ENCODE measurements around the gene SLC27A4. TPM values are rescaled to one million over a fixed set of nuclear protein-coding genes. Genes with fewer than 3 reads are reported as not detected.

Gene SLC27A4
- total RNA-seq, 1 donor from 2014 or later, result 26.4 TPM

GRCh38 chr9:128406848-128407391, 66.6 kb downstream of the SLC27A4 start:
- Mint-ChIP-seq H3K27ac (no peak overlapping the region), H3K4me1 (ENCODE audit: low read depth) (peaks cover 4% of the 10 kb centered on the region), H3K36me3 (ENCODE audit: insufficient read depth) (no peaks in the 10 kb centered on the region), H3K9me3 (ENCODE audit: low read depth) (no peaks in the 10 kb centered on the region), H3K27me3 (peaks cover 47% of the 10 kb centered on the region), H3K4me3 (ENCODE audit: low read depth) (no peak overlapping the region)
- no peak for TF ChIP-seq CTCF (IDR thresholded peaks at IDR 0.05; ENCODE audit: unreplicated experiment)
- no peak for DNase-seq (ENCODE audit: low spot score, unreplicated experiment)

GRCh38 chr9:128408963-128409431, 68.7 kb downstream of the SLC27A4 start:
- Mint-ChIP-seq H3K4me1 (ENCODE audit: low read depth) (peaks cover 4% of the 10 kb centered on the region), H3K9me3 (ENCODE audit: low read depth) (no peaks in the 10 kb centered on the region), H3K4me3 (ENCODE audit: low read depth) (no peak overlapping the region), H3K27me3 (peaks cover 48% of the 10 kb centered on the region), H3K27ac (no peak overlapping the region), H3K36me3 (ENCODE audit: insufficient read depth) (no peaks in the 10 kb centered on the region)
- no peak for TF ChIP-seq CTCF (IDR thresholded peaks at IDR 0.05; ENCODE audit: unreplicated experiment)
- no peak for DNase-seq (ENCODE audit: low spot score, unreplicated experiment)

GRCh38 chr9:128409450-128409849, 69.1 kb downstream of the SLC27A4 start:
- no peaks in the 10 kb centered on the region for H3K9me3 Mint-ChIP-seq (ENCODE audit: low read depth)
- TF ChIP-seq CTCF (IDR thresholded peaks at IDR 0.05; ENCODE audit: unreplicated experiment), result no peak
- peaks cover 52% of the 10 kb centered on the region for H3K27me3 Mint-ChIP-seq
- H3K36me3 Mint-ChIP-seq (ENCODE audit: insufficient read depth), result no peaks in the 10 kb centered on the region
- no peak overlapping the region for H3K4me3 Mint-ChIP-seq (ENCODE audit: low read depth)
- H3K4me1 Mint-ChIP-seq (ENCODE audit: low read depth), result peaks cover 4% of the 10 kb centered on the region
- no peak for DNase-seq (ENCODE audit: low spot score, unreplicated experiment)
- no peak overlapping the region for H3K27ac Mint-ChIP-seq

GRCh38 chr9:128409978-128410377, 69.7 kb downstream of the SLC27A4 start:
- peak; percentile 13 for TF ChIP-seq CTCF (IDR thresholded peaks at IDR 0.05; ENCODE audit: unreplicated experiment)
- H3K27ac Mint-ChIP-seq, result no peak overlapping the region

More at GRCh38 chr9:128409978-128410377, 69.7 kb downstream of the SLC27A4 start:
- Mint-ChIP-seq H3K4me1 (ENCODE audit: low read depth) (peaks cover 6% of the 10 kb centered on the region), H3K4me3 (ENCODE audit: low read depth) (no peak overlapping the region), H3K27me3 (peaks cover 56% of the 10 kb centered on the region), H3K9me3 (ENCODE audit: low read depth) (no peaks in the 10 kb centered on the region), H3K36me3 (ENCODE audit: insufficient read depth) (no peaks in the 10 kb centered on the region)
- no peak for DNase-seq (ENCODE audit: low spot score, unreplicated experiment)

Small RNA genes lying within 50 kb of the gene (microRNA-seq; reads per million reads assigned to microRNA genes)
- gene MIR219B (ENCODE audit: borderline number of aligned reads, unreplicated experiment), result not detected

Other genes starting within 250 kb of the SLC27A4 start
- 60.4 and 61.5 TPM in 2 replicates for gene PTGES2, start 212.8 kb upstream of the SLC27A4 start, total RNA-seq
- gene LCN2, start 191.1 kb upstream of the SLC27A4 start, total RNA-seq, result not detected in 2 replicates
- gene BBLN, start 180.3 kb upstream of the SLC27A4 start, total RNA-seq, result 57.3 and 62.5 TPM in 2 replicates
- gene CIZ1, start 149.0 kb upstream of the SLC27A4 start, total RNA-seq, result 155 and 164 TPM in 2 replicates
- gene DNM1, start 137.1 kb upstream of the SLC27A4 start, total RNA-seq, result 34.1 and 38.0 TPM in 2 replicates
- 87.0 and 108 TPM in 2 replicates for gene GOLGA2, start 64.5 kb upstream of the SLC27A4 start, total RNA-seq
- 18.8 and 20.7 TPM in 2 replicates for gene SWI5, start 64.3 kb upstream of the SLC27A4 start, total RNA-seq
- 29.2 and 31.6 TPM in 2 replicates for gene TRUB2, start 18.1 kb upstream of the SLC27A4 start, total RNA-seq
- gene COQ4, start 17.7 kb upstream of the SLC27A4 start, total RNA-seq, result 64.5 and 68.5 TPM in 2 replicates
- gene URM1, start 30.8 kb downstream of the SLC27A4 start, total RNA-seq, result 54.4 and 60.9 TPM in 2 replicates
- gene CERCAM, start 80.3 kb downstream of the SLC27A4 start, total RNA-seq, result 19.6 and 25.6 TPM in 2 replicates
- 38.6 and 45.0 TPM in 2 replicates for gene ODF2, start 115.5 kb downstream of the SLC27A4 start, total RNA-seq
- gene GLE1, start 164.2 kb downstream of the SLC27A4 start, total RNA-seq, result 19.0 and 19.6 TPM in 2 replicates
- gene SPTAN1, start 212.1 kb downstream of the SLC27A4 start, total RNA-seq, result 448 and 450 TPM in 2 replicates